NCI-H2227 (cell line): Measurements from ENCODE around the gene CITED2.
A peak's percentile ranks its signal among the peaks of the same experiment; 100 is the strongest.

Experiments used
- DNase-seq: peaks from one replicate; lab custom pipeline; 2025; ENCODE audit not compliant: unreplicated experiment; lab: John Stamatoyannopoulos, UW

CITED2 gene

DNA sequence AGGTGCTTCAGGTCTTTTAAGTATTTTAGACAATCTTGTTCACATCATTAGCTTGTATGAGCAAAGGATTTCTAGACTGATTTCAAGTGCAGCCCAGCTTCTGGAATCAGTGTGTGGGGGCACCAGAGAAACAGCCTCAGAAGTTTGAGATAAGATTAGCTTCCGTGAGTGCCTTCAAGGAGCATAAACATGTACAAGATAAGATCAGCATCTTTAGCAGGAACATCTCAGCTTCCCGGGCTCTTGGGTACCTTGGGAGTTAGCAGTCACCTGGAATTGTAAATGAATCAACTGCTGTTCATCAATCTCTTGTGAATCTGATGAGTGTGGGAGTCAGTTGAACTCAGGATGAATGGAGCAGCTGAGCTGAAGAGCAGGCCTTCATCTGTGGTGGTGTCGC, 12.0 kb upstream of the CITED2 start:
- DNase-seq, result no peak

DNA sequence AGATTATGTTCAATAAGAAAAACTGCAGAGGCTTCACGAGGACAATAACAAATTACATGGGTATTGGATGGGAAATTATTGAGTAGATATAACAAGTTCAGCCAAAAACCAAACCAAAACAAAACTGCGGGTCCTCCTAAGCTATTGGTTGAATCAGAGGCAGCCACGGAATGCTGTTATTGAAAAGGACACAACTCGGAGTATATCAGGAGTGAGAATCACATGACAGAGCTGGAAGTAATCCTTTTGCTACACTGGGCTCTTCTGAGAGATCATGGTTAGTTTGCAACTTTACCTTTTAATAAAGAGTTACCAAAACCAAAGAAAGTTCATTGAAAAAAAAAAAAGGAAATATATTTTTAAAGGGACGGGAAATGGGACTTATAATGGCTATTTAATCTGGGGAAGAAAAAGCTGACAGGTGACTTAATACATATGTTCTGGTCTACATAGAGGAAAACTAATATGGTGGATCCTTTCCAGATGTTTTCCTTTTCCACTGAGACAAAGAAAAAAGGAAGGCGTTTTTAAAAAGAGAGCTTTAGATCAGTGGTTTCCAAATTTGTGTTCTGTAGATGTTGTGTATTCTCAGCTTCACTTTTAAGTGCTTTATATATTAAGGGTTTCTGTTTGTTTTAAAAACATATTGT, 6.9 kb upstream of the CITED2 start:
- no peak for DNase-seq

DNA sequence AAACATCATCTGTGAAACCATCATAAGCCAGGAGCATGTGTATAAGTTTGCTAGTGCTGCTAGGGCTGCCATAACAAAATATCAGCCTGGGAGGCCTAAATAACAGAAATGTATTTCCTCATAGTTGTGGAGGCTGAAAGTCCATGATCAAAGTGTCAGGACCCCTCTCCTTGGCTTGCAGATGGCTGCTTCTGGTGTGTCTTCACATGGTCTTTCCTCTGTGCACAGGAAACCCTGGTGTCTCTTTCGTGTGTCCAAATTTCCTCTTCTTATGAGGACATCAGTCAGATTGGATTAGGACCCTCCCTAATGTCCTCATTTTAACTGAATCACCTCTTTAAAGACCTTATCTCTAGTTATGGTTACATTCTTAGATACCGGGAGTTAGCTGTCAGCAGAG, 6.2 kb upstream of the CITED2 start:
- DNase-seq, result no peak

DNA sequence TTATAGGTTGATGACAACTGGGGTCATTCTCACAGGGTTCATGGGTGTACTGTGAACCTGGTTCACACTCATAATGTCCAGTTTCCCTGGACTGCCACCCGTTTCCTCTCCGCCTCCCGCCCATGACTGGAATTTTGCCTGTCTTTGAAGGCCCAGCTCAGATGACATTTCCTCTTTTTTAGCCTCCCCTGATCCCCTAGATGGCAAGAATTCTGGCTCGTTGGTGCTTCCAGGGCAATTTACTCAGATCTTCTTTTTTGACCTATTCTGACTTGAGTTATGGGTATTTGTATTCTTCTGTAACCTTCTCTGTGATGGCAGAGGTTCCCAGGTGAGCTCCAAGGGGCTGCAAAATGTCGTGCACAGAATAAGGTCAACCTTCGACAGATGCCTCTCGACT, 5.7 kb upstream of the CITED2 start:
- no peak for DNase-seq

DNA sequence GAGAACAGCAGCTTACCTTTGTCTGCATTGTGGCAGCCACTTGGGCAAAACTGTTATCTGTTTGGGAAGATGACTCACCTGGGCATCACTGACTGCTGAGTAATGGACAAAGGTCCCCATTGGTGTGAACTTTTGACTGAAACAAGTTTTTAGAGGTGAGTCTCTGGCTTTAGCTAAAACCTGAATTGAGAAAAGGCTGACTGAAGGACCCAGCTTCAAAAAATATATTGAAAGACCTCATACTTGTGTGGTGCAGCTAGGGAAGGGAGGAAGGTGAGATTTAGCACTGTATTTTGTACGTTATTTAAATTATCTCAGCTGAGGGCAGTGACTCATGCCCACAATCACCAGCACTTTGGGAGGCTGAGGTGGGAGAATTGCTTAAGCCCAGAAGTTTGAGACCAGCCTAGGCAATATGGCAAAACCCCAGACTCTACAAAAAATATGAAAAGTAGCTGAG, 4.5 kb upstream of the CITED2 start:
- no peak for DNase-seq

DNA sequence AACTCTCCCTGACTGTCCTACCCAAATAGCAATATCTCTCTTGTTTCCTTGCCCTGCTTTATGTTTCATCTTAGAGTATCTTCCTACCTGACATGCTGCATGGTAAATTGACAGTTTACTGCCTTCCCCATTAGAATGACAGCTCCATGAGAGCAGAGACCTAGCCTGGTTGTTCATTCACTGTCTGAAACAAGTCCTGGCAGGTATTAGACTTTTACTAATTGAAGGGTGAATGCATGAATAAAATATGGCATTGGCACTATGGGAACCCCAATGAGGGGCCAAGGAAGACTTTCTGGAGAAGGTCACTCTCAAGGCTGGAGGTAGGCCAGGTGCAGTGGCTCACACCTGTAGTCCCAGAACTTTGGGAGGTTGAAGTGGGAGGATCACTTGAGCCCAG, 3.8 kb upstream of the CITED2 start:
- DNase-seq, result no peak

DNA sequence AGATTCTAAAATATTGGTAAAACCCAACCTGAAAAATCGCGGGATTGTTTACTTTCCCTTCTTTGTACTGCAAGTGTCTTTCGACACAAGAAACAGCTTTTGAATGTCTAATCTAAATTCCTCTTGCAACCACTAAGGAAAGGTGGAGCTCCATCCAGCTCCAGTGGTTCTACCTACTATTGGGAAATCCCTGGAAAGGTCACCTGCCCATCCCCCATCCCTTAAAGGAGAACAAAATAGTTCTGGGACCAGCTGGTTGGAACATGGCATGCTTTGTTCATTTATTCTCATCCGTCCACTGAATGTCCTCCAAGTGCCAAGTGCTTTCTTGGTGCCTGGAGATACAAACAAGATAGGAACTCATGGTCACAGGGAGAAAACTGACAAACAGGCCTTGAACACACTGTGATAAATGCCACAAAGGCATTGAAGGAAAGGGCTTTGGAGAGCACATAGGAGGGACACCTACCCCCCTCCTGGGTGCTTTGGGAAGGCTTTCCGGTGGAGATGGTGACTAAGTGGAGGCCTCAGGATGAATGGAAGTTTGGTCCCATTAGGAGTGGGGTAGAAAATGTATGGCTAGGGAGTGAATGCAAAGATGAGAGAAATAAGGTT, 2.3 kb upstream of the CITED2 start:
- DNase-seq, result no peak

DNA sequence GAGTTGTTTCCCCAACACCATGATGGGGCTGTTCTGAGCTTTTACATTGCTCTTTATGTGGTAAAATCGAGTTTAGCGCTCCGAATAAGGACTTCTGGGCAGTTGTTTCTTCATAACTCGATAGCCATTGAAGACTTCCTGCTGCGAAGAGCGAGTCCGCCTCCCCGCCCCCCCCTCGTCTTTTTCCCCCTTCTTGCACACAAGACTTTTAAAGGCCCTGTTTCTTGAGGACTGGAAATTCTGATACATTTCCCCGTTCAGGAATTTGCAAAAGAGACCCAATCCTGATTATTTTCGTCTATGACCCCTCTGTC, 1.5 kb upstream of the CITED2 start:
- DNase-seq, result no peak

DNA sequence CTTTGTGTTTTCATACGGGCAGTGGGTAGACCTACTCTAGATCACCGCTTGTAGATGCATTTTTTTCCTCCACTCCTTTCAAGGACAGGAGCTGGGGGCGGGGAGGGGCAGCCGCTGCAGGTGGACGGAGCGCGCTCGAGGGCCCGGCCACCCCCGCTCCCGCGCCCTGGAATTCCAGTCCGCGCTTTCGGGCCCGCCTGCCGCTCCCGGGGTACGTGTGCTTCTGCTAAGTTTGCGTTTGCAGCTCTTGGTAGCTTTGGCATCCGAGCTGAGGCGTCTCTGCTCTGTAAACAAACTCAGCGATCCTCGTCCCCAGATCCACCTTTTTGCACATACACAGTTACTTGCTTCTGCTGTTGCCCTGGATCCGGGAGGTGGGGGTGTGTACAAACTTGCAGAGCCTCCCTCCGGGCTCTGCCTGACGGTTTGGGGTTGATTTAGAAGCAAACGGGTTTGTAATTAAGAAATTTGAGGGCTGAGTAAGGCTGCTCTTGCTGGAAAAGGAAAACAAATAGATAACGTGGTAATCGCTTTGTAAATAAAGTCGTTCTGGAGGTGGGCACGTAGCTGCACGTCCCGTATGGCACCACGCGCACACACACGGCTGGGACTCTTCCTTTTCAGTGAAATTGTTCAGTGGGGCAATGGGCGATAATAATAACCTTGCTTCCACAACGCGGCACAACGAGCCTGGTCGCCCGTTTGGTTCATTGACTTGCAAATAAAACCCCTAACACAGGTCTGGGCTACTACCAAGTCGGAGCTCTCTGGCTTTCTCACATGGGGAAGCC, 973 bp upstream of the CITED2 start:
- peak; percentile 93 for DNase-seq

DNA sequence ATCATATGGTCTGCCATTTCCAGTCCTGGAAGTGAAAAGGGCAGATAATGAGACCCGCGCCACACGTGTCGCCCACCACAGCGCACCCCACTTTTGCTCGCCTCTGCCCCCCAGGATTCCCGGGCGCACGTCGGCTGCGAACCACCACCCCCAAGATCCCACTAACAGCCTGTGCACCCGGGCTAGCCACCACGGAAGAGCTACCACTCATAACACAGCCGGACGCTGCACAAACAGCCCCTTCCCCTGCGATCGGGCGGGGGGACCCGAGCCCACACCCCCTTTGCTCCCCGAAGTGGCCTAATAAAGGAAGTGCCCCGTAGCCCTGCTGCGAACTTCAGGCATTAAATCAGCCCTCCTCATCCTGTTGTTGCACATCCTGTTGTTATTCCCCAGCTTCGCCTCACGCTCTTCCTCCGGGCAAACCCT, 506 bp downstream of the CITED2 start:
- no peak for DNase-seq

DNA sequence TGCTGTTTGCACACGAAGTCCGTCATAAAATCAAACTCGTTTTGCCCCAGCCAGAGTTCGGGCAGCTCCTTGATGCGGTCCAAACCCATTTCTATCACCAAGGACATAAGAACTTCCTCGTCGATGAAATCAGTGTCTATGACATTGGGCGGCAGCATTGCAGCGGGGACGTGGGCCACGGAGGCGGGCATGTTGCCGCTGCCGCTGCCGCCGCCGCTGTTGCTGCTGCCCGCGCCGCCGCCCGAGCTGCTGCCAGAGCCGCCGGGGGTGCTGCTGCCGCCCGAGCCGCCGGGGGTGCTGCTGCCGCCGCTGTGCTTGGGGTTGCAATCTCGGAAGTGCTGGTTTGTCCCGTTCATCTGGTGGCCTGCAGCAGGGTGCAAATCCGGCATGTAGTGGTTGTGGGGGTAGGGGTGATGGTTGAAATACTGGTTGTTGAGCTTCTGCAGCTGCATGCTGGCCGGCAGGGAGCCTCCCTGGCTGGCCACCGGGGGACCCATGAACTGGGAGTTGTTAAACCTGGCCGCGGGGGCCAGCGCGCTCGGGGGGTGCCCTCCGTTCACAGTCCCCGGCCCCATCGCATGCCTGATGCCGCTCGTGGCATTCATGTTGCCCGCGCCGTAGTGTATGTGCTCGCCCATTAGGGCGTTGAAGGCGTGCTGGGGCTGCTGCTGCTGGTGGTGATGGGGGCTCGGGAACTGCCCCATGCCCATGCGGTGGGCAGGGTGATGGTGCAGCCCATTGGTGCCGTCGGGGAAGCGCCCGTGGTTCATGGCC, 1.1 kb downstream of the CITED2 start:
- DNase-seq, result peak; percentile 54

DNA sequence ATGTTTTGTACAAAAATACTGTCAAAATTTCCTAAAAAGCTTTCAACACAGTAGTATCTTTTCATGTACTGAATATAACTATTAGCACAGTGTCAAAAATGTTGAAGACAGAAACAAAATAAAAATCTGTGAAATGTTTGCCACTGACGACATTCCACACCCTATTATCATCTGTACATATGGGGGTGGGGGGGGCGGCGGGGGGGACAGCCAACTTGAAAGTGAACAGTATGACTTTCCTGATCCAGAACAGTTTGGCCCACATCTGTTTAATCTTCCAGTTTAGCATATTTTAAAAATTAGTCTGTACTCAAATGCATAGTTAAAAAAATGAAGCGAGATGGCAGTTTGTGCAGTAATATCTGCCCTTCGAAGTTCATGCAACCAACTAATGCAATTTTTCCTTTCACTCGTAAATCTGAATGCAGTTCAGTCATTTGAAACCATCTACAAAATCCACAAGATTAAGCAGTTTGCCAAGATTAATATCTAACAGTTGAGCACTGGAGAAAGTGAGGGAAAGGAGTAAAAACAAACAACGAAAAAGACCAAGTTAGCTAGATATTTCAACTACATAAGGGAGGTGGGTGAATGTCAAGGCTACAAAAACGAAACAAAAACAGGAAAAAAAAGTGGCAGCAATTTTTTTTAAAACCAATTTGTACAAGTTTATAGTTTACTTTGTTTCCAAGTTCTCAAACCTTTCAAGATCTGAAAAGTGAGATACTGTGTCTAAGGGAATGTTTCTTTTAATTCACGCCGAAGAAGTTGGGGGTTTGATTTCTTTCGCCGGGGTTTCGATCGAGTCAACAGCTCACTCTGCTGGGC, 1.9 kb downstream of the CITED2 start:
- DNase-seq, result no peak

DNA sequence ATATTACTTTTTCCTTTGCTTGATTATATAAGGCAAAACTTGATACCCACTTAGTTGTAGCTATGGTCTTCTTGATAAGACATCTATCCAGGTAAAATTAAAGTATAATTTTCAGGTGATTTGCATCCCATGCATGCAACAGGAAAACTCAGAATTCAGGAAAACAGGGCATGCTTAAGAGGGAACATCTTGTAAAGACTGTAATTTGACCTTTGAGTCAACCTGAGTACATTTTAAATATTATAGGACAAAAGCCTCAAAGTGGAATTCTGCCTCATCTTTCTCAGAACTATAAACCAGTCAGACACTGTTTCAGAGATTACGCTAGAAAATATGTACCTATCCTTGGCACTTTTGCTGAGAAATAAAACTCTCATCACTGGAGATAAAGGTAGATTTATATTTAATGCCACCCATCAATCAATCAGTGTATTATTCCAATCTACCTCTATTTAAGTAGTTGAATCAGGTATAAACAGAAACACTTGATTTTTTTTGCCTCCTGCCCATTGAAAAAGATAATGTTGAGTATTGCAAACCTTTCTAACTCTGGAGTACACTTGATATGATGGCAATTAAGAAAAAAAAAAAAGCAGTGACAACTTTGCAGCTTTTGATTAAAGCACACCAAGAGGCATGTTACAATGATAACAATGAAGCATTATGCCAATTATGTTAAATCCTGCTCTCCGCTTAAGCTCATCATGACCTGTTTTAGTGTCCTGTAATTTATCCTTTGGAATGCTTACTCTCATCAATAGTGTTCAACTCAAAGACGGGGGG, 2.8 kb downstream of the CITED2 start:
- DNase-seq, result no peak

DNA sequence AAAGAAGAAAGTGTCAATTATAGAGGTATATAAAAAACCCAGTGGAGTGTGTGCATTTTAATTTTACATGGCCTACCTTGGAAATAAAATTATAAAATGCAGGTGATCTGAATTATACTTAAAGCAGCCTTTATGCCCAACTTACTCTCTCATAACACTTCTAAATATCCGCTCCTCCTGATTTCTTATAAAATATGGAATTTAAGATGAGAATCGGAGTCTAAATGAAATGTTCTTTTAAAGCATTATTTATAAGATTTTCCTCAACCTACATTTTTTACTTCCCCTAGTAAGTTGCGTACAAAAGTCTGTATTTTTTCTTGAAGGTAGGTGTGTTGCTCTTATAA, 3.5 kb downstream of the CITED2 start:
- DNase-seq, result no peak

DNA sequence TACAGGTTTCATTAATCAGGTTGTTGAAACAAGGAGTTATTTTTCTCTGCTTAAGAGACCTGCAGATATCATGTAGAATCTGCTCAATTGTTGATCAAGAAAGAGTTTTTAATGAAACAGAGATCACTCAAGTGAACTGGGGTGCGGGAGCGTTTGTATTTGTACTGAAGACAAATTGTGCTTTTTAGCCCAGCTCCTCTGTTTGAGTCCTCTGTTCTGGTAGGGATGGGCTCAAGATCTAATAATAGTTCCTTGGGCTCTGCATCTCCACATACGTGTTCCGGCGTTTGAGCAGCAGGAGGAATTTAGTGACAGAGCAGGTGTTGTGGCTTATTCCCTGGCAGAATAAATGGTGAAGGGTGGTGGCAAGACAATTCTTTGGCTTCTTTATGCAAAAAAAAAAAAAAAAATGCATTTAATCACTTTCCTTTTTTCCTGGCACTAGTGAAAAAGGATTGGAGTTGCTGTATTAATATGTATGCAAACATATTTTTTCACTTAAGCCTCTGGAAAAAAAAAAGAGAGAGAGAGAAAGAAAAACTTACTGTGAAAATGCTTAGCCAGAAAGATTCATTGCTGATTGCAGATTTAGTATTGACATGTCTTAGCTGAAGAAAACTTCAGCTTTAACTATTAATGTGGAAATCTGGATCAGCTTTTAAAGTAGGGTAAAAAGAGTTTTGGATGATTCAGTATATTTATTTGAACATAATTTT, 4.0 kb downstream of the CITED2 start:
- DNase-seq, result no peak

DNA sequence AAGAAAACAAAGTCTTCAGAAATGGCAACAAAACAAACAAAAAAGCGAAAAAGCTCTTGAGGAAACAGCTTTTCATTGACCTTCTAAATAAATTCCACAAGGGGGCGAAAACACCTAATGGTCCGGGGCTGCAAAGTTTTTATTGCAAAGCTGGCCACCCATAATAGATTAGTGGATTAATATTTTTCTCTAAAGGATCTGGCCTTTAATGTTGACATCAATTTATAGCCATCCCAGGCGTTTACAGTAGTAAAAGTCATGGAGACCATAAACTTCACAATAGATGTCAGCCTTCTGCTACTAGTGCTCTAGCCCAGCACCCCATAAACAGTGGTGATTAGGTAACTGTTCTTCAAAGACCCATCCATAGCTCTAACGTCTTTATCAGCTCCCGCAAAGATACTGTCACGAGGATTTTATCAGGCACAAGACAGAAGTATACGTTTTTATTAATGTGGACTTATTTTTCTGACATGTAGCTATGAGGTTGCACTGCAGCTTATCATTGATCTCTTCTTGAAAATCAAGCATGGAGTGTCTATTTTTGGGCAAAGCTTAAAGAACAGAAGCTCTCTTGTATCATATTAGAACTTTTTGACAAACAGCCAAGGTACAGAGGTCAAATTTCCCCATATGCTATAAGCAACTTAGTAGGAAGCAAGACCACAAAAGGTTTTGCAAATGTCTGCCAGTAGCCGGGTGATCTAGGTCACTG, 4.7 kb downstream of the CITED2 start:
- DNase-seq, result peak; percentile 38

DNA sequence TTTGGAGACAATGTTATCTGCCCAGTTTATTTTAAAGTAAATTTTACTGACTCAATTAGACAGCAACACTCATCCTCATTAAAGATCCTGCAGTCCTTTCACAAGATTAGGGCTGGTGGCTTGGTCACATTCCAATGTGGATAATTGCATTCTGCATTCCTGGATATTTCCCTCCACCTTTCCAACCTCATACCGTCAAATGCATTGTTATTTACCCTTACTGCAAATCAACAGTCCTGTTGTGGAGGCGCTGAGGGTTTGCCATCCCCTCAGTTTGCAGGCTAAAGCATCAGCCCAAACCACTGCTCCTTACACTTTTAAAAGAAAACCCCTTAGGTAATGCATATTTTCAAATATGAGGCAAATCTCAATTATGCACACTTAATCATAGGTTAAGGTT, 5.4 kb downstream of the CITED2 start:
- DNase-seq, result no peak

DNA sequence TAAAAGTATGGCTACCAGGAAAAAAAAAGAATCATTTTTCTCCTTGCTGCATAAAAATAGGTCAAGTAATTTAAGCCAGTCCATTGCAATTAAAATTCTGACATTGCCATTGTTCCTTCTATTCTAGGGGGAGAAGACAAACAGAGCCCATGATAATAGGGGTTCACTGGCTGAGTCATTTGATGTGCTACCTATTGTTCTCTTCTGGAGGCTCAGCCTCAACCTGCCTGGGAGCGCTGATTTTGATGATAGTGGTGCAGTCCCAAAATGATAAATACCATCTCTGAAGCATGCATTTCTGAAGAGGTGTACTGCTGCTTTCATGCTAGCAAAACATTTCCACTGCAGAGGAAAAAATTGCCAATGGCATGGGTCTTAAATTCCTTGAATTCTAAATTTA, 5.8 kb downstream of the CITED2 start:
- no peak for DNase-seq

DNA sequence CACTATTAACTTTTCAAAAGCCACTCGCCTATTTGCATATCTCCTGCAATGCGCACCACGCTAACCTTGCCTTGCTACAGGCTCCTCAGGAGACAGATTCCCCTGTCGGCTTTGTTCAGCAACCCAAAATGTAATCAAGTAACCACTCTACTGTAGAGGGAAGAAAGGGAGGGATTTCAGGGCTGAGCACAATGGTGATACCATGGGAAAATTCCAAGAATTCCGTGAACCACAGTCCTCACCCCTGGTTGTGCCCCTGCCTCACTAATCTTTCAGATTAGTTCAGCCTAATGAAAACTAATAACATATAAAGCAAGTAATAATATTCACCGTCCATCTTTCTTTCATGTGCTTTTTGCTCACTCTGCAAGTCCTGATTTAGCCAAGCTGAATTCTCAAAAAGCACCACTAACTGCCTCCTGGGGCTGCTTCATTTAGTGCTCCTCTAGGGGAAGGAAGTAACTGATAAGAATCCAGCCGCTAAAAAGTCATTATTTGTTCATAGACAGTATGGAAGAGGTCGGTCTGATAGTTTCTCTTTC, 6.6 kb downstream of the CITED2 start:
- DNase-seq, result no peak
